GM12873 (cell line): ENCODE data around the gene JPT1.

Source experiments
- CTCF ChIP-seq: IDR thresholded peaks from 2 replicates; pipeline ENCODE4 v1.5.1; 2012; ENCODE audit warnings: low read depth, mild to moderate bottlenecking, moderate library complexity, low read length, control low read depth; ENCODE audit not compliant: insufficient read depth; ENCODE audit errors: missing control alignments

The JPT1 gene

GRCh38 chr17:75130059-75130631 is 24.2 kb downstream of the JPT1 start:
- TF ChIP-seq CTCF, result no peak

- TF ChIP-seq CTCF, result no peak
Observed at GRCh38 chr17:75129576-75129975, 24.7 kb downstream of the JPT1 start.

GRCh38 chr17:75128694-75129505 is 25.4 kb downstream of the JPT1 start:
- no peak for TF ChIP-seq CTCF

- no peak for TF ChIP-seq CTCF
Observed at GRCh38 chr17:75126954-75127353, 27.4 kb downstream of the JPT1 start.

GRCh38 chr17:75125984-75126383 is 28.3 kb downstream of the JPT1 start:
- TF ChIP-seq CTCF, result no peak

GRCh38 chr17:75124819-75125162 is 29.5 kb downstream of the JPT1 start:
- TF ChIP-seq CTCF, result no peak

- no peak for TF ChIP-seq CTCF
Observed at GRCh38 chr17:75124041-75124818, 30.1 kb downstream of the JPT1 start.
